ENCODE results near the gene L3MBTL3.
"Not testable (repeated sequence)": the region's sequence is repeated elsewhere in the genome, so short reads cannot be mapped to it uniquely, and the experiment has no call there.

L3MBTL3 gene

GRCh38 chr6:130093546-130093945, 75.2 kb downstream of the L3MBTL3 start:
- DNase-seq = no peak

- no peak for DNase-seq
Observed at GRCh38 chr6:130098317-130098716, 79.9 kb downstream of the L3MBTL3 start.

- no peak for DNase-seq
Observed at GRCh38 chr6:130099119-130099518, 80.7 kb downstream of the L3MBTL3 start.

- DNase-seq = no peak
Observed at GRCh38 chr6:130105996-130106704, 87.8 kb downstream of the L3MBTL3 start.

GRCh38 chr6:130107710-130108109, 89.3 kb downstream of the L3MBTL3 start:
- DNase-seq = no peak

- no peak for DNase-seq
Observed at GRCh38 chr6:130111031-130111430, 92.7 kb downstream of the L3MBTL3 start.

GRCh38 chr6:130113201-130113710, 94.9 kb downstream of the L3MBTL3 start:
- no peak for DNase-seq

GRCh38 chr6:130115036-130115435, 96.7 kb downstream of the L3MBTL3 start:
- no peak for DNase-seq

- no peak for DNase-seq
Observed at GRCh38 chr6:130116273-130116672, 97.9 kb downstream of the L3MBTL3 start.

- DNase-seq = not testable (repeated sequence)
Observed at GRCh38 chr6:130117187-130117701, 98.9 kb downstream of the L3MBTL3 start.

- no peak for DNase-seq
Observed at GRCh38 chr6:130118236-130118635, 99.9 kb downstream of the L3MBTL3 start.

GRCh38 chr6:130119211-130119610, 100.8 kb downstream of the L3MBTL3 start:
- no peak for DNase-seq

- no peak for DNase-seq
Observed at GRCh38 chr6:130120731-130121130, 102.3 kb downstream of the L3MBTL3 start.

- DNase-seq = no peak
Observed at GRCh38 chr6:130122243-130122642, 103.9 kb downstream of the L3MBTL3 start.

- no peak for DNase-seq
Observed at GRCh38 chr6:130127195-130127594, 108.8 kb downstream of the L3MBTL3 start.

- DNase-seq = no peak
Observed at GRCh38 chr6:130128326-130128725, 109.9 kb downstream of the L3MBTL3 start.

GRCh38 chr6:130129762-130130246, 111.4 kb downstream of the L3MBTL3 start:
- DNase-seq = no peak

- no peak for DNase-seq
Observed at GRCh38 chr6:130132286-130132701, 113.9 kb downstream of the L3MBTL3 start.

GRCh38 chr6:130134582-130134981, 116.2 kb downstream of the L3MBTL3 start:
- DNase-seq = no peak

GRCh38 chr6:130136798-130137197, 118.4 kb downstream of the L3MBTL3 start:
- no peak for DNase-seq

- DNase-seq = no peak
Observed at GRCh38 chr6:130138116-130138908, 119.9 kb downstream of the L3MBTL3 start.

GRCh38 chr6:130138909-130139242, 120.5 kb downstream of the L3MBTL3 start:
- no peak for DNase-seq

- no peak for DNase-seq
Observed at GRCh38 chr6:130140084-130140483, 121.7 kb downstream of the L3MBTL3 start.

- no peak for DNase-seq
Observed at GRCh38 chr6:130143709-130144108, 125.3 kb downstream of the L3MBTL3 start.
